GM19239 (cell line): ENCODE measurements around the gene C14orf132.

Experiments
- DNase-seq: peaks from one replicate; pipeline ENCODE4 v3.0.0; 2011; ENCODE audit warnings: low spot score; ENCODE audit not compliant: insufficient read length
- FAIRE-seq: peaks from 2 replicates; lab custom pipeline; 2011; peaks lifted over from hg19 to GRCh38; lab: Jason Lieb, UNC

C14orf132 gene

GRCh38 chr14:96095581-96096476 lies 56.7 kb downstream of the C14orf132 start:
- no peak for DNase-seq
- FAIRE-seq = no peak

- FAIRE-seq = no peak
Observed at GRCh38 chr14:96096639-96097610, 57.8 kb downstream of the C14orf132 start.

GRCh38 chr14:96097752-96098151 lies 58.6 kb downstream of the C14orf132 start:
- DNase-seq = no peak
- FAIRE-seq = no peak

More at GRCh38 chr14:96096639-96097610, 57.8 kb downstream of the C14orf132 start:
- DNase-seq = no peak

DNA sequence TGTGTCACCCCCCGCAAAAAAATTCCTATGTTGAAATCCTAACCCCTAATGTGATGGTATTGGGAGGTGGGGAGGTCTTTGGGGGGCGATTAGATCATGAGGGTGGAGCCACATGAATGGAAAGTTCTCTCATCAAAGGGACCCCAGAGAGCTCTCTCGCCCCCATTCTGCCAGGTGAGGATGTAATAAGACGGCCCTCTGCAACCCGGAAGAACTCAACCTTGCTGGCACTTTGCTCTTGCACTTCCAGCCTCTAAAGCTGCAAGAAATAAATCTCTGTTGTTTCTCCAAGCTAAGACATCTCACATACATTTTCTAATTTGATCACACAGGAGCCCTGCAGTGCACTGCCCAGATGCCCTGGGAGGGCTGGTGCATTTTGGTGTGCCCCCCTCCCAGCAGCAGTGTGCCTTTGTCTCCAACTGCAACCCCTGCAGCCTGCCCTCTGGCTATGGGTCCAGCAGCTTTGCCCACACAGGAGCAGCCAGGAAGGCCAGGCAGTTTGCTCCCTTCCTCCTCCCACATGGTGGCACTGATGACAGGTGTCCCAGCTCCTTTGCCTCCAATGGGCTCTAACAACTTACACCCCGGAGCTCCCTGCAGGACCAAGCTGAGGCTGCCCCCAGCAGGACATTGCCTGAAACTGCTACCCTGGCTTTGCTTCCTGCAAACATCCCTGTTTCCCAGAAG lies 59.3 kb downstream of the C14orf132 start:
- no peak for FAIRE-seq
- DNase-seq = no peak

- DNase-seq (no peak), FAIRE-seq (no peak)
Observed at GRCh38 chr14:96098999-96099335, 59.8 kb downstream of the C14orf132 start.

- FAIRE-seq = no peak
Observed at GRCh38 chr14:96100161-96101064, 61.3 kb downstream of the C14orf132 start.

GRCh38 chr14:96102081-96102856 lies 63.1 kb downstream of the C14orf132 start:
- no peak for DNase-seq
- FAIRE-seq = no peak

More at GRCh38 chr14:96100161-96101064, 61.3 kb downstream of the C14orf132 start:
- DNase-seq = peak; percentile 50

- DNase-seq (no peak), FAIRE-seq (no peak)
Observed at GRCh38 chr14:96103075-96103474, 63.9 kb downstream of the C14orf132 start.

GRCh38 chr14:96103560-96104460 lies 64.6 kb downstream of the C14orf132 start:
- no peak for FAIRE-seq
- no peak for DNase-seq

- DNase-seq (no peak), FAIRE-seq (no peak)
Observed at GRCh38 chr14:96104469-96105057, 65.4 kb downstream of the C14orf132 start.

GRCh38 chr14:96105089-96105925 lies 66.1 kb downstream of the C14orf132 start:
- no peak for FAIRE-seq
- DNase-seq = no peak

- DNase-seq (no peak), FAIRE-seq (no peak)
Observed at GRCh38 chr14:96105926-96106441, 66.8 kb downstream of the C14orf132 start.

DNA sequence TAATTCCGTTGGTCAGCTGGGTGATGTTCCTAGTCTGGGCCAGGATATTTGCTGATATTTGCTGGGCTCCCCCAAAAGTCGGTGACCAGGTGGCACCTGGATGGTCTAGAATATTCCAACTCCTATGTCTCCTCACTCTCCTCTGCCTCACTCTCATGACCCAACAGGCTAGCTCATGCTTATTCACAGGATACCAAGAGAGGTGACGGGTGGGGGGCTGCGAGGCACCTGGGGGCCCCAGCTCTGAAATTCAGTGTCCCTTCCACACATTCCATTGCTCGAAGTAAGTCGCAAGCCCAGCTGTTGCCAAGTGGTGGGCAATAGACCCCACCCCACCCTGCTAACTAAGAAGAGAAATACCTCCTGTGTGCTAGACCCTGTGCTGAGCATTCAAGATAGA lies 67.7 kb downstream of the C14orf132 start:
- DNase-seq (no peak), FAIRE-seq (no peak)

- FAIRE-seq = no peak
- no peak for DNase-seq
Observed at GRCh38 chr14:96108061-96108795, 69.1 kb downstream of the C14orf132 start.

- DNase-seq = no peak
- no peak for FAIRE-seq
Observed at GRCh38 chr14:96108911-96109310, 69.7 kb downstream of the C14orf132 start.
